Measurements from ENCODE around the gene RPN2.
A peak's percentile ranks its signal among the peaks of the same experiment; 100 is the strongest.

RPN2 gene

DNA sequence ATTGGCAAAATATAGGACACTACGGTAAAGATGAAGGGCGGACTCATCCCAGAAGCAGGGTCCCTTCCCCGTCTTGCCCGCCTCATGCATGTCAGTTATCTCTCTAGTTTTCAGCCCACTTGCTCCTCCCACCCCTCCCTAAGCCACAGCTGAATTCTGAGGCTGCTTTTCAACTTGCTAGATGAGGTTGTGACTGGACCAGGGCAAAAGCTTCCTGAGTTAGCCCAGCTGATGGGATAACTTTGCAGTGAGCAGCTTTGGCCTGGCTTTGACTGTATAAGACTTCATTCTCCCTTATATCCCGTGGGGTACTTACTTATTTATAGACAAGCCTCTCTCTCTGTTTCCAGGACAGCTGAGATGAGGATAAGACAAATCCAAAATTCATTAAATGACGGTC, 59.3 kb downstream of the RPN2 start:
- FAIRE-seq: no peak
- DNase-seq (ENCODE audit: insufficient read length): no peak

DNA sequence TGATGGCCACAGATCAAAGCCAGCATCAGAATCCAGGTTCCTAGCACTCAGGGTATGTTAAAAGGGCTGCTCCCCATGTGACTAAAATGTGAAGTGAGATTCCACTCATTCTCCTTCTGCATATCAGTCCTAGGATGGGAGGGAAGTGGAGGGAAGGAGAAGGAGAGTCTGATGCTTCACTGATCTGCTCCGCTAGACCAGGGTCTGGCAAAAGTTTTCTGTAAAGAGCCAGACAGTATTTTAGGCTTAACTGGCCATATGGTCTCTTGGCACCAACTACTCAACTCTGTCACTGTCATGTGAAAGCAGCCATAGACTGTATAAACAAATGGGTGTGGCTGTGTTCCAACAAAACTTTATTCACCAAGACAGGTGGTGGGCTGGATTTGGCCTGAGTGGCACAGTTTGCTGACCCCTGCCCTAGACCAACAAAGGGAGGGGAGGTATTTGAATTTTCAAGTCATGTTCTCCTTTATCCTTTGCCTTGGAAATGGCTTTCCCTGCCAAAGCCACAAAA, 59.9 kb downstream of the RPN2 start:
- TF ChIP-seq POLR2A (IDR thresholded peaks at IDR 0.05; ENCODE audit: low read depth, low read length): no peak
- no peak for TF ChIP-seq POLR2AphosphoS5 (IDR thresholded peaks at IDR 0.05; ENCODE audit: low read depth, low read length)
- no peak for TF ChIP-seq TAF1 (IDR thresholded peaks at IDR 0.05; ENCODE audit: borderline replicate concordance, low read depth, low read length)
- no peak for FAIRE-seq
- DNase-seq (ENCODE audit: insufficient read length): no peak

More for the DNA sequence above, 59.3 kb downstream of the RPN2 start:
- no peak for TF ChIP-seq POLR2AphosphoS5 (IDR thresholded peaks at IDR 0.05; ENCODE audit: low read depth, low read length)
- no peak for TF ChIP-seq POLR2A (IDR thresholded peaks at IDR 0.05; ENCODE audit: low read depth, low read length)
- TF ChIP-seq TAF1 (IDR thresholded peaks at IDR 0.05; ENCODE audit: borderline replicate concordance, low read depth, low read length): no peak

DNA sequence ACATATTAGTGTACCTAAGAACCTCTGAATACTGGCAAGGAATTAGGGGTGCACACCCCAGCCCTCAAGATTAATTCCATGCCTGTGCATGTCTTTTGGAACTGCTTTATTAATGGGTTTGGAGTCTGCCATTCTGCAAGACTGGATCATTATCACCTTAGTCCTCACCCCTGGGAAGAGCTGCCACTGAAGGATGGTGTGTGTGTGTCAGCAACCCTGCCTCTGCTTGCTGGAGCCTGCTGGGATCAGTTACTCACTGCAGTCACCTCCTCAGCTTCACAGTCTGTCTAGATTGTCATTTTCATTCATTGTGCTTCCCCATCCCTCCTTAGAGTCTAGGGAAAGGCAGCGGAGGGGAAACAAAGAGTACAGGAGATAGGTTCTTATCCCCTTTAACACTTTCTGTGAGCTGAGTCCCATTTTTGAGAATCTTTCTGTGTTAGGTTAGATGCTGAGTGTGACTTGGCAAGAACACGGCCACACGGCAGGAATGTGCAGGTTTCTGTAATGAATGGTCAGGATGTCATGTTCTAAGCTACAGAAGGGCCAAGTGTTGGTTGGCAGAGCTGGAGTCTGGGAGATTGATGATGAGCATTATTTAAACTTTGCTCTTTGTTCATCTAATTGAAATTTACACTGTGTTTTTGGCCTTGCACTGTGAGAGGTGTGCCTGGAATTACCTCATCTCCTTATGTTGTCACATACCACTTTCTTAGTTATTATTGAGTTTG, 61.4 kb downstream of the RPN2 start:
- FAIRE-seq (no peak), DNase-seq (ENCODE audit: insufficient read length) (no peak)

DNA sequence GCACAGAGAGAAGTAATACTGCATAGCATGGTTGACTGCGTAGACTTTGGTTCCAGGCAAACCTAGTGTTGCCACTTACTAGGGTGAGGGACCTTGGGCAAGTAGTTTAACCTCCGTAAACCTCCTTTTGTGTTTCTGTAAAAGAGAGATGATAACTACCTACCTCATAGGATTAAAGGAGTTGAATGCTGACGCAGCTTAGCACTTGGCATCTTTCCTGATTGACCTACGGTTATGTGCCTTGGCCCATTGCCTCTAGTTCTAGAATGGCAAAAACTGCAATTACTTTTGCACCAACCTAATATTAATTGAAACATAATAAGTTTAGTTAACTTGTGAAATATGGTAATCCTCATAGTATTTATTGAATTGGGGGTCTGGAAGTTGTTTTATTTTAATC, 63.4 kb downstream of the RPN2 start:
- FAIRE-seq: no peak

More for the DNA sequence above, 61.4 kb downstream of the RPN2 start:
- TF ChIP-seq POLR2AphosphoS5 (IDR thresholded peaks at IDR 0.05; ENCODE audit: low read depth, low read length) (no peak), TAF1 (IDR thresholded peaks at IDR 0.05; ENCODE audit: borderline replicate concordance, low read depth, low read length) (no peak), POLR2A (IDR thresholded peaks at IDR 0.05; ENCODE audit: low read depth, low read length) (no peak)

DNA sequence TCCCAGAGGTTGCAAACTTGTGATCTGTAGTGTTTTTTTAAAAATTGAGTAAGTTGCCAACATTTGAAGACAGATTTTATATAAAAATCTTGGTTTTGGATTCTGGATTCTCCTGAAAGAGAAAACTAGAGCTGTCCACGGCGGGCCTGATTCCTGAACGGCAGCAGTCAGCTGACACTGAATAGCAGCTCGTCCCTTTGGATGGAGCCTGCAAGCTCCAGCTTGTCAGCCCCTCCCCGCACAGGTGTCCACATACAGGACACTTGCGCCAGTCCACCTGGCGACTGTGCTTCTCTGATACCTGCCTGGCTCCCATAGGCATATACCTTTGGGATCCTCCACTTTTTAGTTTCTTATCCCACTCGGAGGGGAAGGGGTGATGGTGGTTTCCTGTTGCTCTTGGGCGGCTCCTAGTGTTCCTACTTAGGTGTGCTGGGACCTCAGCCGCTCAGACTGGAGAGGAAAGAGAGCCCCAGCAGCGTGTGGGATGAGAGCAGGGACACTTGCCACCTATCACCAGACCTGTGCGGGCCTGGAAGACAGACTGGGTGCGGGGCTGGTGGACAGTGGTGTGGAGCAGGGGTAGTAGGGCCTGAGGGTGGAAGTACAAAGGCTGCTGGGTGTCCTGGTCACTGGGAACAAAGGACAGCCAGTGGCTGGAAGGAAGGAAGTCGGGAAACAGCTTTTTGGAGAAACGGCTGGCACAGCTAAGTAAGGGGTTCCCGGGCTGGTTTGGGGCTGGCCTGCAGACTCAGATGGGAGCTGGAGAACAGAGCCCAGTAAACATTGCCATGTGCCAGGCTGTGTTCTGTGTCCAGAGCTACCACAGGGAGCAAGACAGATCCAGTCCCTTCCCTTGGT, 64.2 kb downstream of the RPN2 start:
- FAIRE-seq (no peak), DNase-seq (ENCODE audit: insufficient read length) (no peak)
- no peak for TF ChIP-seq TAF1 (IDR thresholded peaks at IDR 0.05; ENCODE audit: borderline replicate concordance, low read depth, low read length)
- TF ChIP-seq POLR2A (IDR thresholded peaks at IDR 0.05; ENCODE audit: low read depth, low read length): no peak
- TF ChIP-seq POLR2AphosphoS5 (IDR thresholded peaks at IDR 0.05; ENCODE audit: low read depth, low read length): no peak

More for the DNA sequence above, 63.4 kb downstream of the RPN2 start:
- DNase-seq (ENCODE audit: insufficient read length): no peak
- TF ChIP-seq POLR2A (IDR thresholded peaks at IDR 0.05; ENCODE audit: low read depth, low read length) (no peak), TAF1 (IDR thresholded peaks at IDR 0.05; ENCODE audit: borderline replicate concordance, low read depth, low read length) (no peak), POLR2AphosphoS5 (IDR thresholded peaks at IDR 0.05; ENCODE audit: low read depth, low read length) (no peak)

DNA sequence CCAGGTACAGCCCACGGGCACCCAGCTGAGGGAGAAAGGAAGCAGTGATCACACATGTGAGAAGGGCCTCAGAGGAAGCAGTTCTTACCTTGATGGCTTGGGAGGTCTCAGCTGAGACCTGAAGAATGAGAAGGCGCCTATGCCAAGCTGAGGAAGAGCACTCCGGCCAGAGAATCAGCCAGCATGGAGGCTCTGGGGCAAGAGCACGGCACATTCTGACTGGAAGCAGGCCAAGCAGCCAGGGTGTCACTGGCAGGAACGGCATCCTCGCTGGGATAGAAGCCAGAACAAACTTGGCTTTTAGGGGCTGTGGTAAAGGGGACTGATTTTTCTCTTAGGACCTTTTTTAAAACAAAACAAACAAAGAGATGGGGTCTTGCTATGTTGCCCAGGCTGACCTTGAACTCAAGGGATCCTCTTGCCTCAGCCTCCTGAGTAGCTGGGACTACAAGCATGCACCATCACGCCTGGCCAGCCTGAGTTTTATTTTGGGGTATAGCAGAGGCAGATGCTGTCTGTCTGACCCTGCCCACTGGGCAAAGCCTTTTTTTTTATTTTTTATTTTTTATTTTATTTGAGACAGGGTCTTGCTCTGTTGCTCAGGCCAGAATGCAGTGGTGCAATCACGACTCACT, 64.9 kb downstream of the RPN2 start:
- no peak for DNase-seq (ENCODE audit: insufficient read length)
- TF ChIP-seq POLR2A (IDR thresholded peaks at IDR 0.05; ENCODE audit: low read depth, low read length): 0 out of 2 replicates have a peak, but pooled peaks have one; percentile 21
- TF ChIP-seq POLR2AphosphoS5 (IDR thresholded peaks at IDR 0.05; ENCODE audit: low read depth, low read length): no peak
- no peak for TF ChIP-seq TAF1 (IDR thresholded peaks at IDR 0.05; ENCODE audit: borderline replicate concordance, low read depth, low read length)
- no peak for FAIRE-seq

DNA sequence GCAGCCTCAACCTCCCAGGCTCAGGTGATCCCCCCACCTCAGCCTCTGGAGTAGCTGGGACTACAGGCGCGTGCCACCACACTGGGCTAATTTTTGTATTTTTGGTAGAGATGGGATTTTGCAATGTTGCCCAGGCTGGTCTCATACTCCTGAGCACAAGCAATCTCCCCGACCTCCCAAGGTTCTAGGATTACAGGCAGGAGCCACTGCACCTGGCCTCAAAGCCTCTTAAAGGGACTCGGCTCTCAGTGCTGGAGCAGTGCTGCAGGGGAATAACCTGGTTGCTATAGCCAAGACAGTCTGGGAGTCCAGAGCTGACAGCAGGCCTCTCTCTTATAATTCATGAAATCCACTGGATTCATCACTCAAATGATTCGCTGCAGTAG, 65.4 kb downstream of the RPN2 start:
- FAIRE-seq (no peak), DNase-seq (ENCODE audit: insufficient read length) (no peak)
- no peak for TF ChIP-seq TAF1 (IDR thresholded peaks at IDR 0.05; ENCODE audit: borderline replicate concordance, low read depth, low read length)
- TF ChIP-seq POLR2AphosphoS5 (IDR thresholded peaks at IDR 0.05; ENCODE audit: low read depth, low read length): no peak
- no peak for TF ChIP-seq POLR2A (IDR thresholded peaks at IDR 0.05; ENCODE audit: low read depth, low read length)

DNA sequence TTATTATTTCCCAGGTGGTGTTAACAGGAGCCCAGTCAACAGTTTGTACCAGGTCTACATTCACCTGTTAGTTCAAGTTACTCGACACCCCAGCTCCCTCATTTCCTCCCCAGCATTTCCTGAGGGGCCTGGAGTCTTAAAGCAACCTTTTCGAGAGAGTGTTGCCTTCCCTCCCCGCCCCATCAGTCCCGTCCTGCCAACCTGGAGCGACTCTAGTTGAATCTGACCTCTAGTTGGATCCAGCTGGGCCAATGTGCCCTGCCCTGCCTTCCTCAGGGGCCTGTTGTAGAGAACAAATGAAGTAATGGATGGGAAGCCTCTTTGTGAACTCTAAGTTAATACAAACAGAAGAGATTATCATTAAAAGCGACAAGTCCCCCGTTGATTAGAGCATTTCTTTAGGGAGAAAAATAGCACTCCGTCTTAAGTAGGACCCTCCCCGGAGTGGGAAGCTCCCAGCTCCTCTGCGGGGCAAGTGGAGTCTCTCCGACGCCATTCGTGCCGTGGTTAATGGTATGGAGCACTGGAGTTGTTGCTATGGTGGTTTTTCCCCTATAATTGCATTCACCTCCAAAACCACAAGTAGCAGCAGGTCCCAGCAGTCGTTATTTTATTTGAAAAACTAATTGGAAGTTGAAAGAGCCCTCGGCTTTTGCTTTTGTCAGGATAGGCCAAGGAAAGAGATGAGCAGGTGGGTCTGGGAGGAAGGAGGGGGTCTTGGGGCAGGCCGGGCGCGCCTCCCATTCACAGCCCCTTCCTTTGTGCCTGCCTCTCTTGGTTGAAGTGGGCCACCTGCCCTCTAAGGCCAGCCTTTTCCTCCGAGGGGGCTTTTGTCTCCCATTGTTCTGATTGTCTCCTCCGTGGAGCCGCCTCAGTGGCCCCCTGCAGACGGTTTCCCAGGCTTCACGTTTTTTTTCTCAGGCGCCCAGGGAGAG, 66.4 kb downstream of the RPN2 start:
- no peak for TF ChIP-seq POLR2A (IDR thresholded peaks at IDR 0.05; ENCODE audit: low read depth, low read length)
- no peak for TF ChIP-seq POLR2AphosphoS5 (IDR thresholded peaks at IDR 0.05; ENCODE audit: low read depth, low read length)
- no peak for TF ChIP-seq TAF1 (IDR thresholded peaks at IDR 0.05; ENCODE audit: borderline replicate concordance, low read depth, low read length)
- DNase-seq (ENCODE audit: insufficient read length) (no peak), FAIRE-seq (no peak)

DNA sequence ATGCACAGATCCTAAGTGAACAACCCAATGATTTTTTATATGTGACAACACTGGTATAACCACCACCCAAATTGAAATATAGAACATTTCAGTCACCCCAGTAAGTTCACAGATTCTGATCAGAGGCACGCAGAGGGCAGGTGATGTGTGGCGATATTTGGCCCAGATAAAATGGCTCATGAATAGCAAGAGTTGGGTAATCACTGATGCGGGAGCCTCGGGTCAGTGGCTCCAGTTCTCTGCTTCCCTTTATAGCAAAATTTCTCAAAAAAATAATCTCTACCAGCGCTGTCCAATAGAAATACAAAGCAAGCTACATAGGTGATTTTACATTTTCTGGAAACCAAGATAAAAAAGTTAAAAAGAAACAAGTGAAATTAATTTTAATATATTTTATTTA, 67.6 kb downstream of the RPN2 start:
- DNase-seq (ENCODE audit: insufficient read length) (no peak), FAIRE-seq (no peak)
- TF ChIP-seq POLR2A (IDR thresholded peaks at IDR 0.05; ENCODE audit: low read depth, low read length): no peak
- no peak for TF ChIP-seq TAF1 (IDR thresholded peaks at IDR 0.05; ENCODE audit: borderline replicate concordance, low read depth, low read length)
- TF ChIP-seq POLR2AphosphoS5 (IDR thresholded peaks at IDR 0.05; ENCODE audit: low read depth, low read length): no peak

DNA sequence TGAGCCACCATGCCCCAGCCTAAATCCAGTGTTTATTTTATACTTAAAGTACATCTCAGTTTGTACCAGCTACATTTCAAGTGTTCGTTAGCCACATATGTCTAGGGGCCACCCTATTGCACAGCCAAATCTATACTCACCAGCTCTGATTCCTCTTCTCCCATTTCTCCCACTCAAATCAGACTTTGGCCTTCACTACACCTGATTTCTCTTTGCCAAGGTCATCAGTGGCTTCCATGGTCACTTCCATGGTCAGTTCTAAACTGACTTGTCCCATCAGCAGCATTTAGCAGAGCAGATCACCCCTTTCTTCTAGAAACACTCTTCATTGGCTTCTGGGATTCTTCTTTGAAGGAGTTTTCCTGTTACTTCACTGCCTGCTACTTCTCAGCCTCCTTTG, 68.4 kb downstream of the RPN2 start:
- no peak for TF ChIP-seq POLR2AphosphoS5 (IDR thresholded peaks at IDR 0.05; ENCODE audit: low read depth, low read length)
- no peak for TF ChIP-seq POLR2A (IDR thresholded peaks at IDR 0.05; ENCODE audit: low read depth, low read length)
- no peak for TF ChIP-seq TAF1 (IDR thresholded peaks at IDR 0.05; ENCODE audit: borderline replicate concordance, low read depth, low read length)
- FAIRE-seq (no peak), DNase-seq (ENCODE audit: insufficient read length) (no peak)
